ENCODE data around the gene ZNF598.

Gene ZNF598

GRCh38 chr16:2047330-2048115 lies 37.9 kb upstream of the ZNF598 start, which contains the start of the genes NTHL1 and TSC2 (continued):
- TF ChIP-seq ZNF518A (tag by site-specific recombination; conservative IDR thresholded peaks at IDR 0.05; ENCODE audit: low read depth) = peak; percentile 63
- peak; percentile 95 for TF ChIP-seq ZSCAN30 (tag by site-specific recombination; IDR thresholded peaks at IDR 0.05)
- TF ChIP-seq ZNF501 (tag by site-specific recombination; IDR thresholded peaks at IDR 0.05) = 0 out of 2 replicates have a peak, but pooled peaks have one; percentile 42
- TF ChIP-seq SALL2 (tag by site-specific recombination; IDR thresholded peaks at IDR 0.05; ENCODE audit: borderline replicate concordance) = no peak
- TF ChIP-seq ZNF626 (tag by site-specific recombination; IDR thresholded peaks at IDR 0.05) = no peak
- peak; percentile 90 for TF ChIP-seq ZBTB6 (tag by site-specific recombination; IDR thresholded peaks at IDR 0.05)
- no peak for TF ChIP-seq ZNF169 (tag by site-specific recombination; IDR thresholded peaks at IDR 0.05)
- TF ChIP-seq KLF9 (tag by site-specific recombination; IDR thresholded peaks at IDR 0.05; ENCODE audit: low read depth) = peak; percentile 47; the same call in 1 of the 2 replicates
- TF ChIP-seq ZNF362 (tag by site-specific recombination; IDR thresholded peaks at IDR 0.05) = no peak
- TF ChIP-seq OVOL3 (tag by site-specific recombination; IDR thresholded peaks at IDR 0.05) = no peak
- TF ChIP-seq ZNF571 (tag by site-specific recombination; IDR thresholded peaks at IDR 0.05) = no peak
- TF ChIP-seq ZNF211 (tag by site-specific recombination; IDR thresholded peaks at IDR 0.05; ENCODE audit: low read depth) = no peak
- peak; percentile 74 for TF ChIP-seq ZNF24 (tag by site-specific recombination; IDR thresholded peaks at IDR 0.05)
- no peak for TF ChIP-seq ZNF132 (tag by site-specific recombination; IDR thresholded peaks at IDR 0.05; ENCODE audit: borderline replicate concordance)
- no peak for TF ChIP-seq ZNF704 (tag by site-specific recombination; IDR thresholded peaks at IDR 0.05)
- no peak for TF ChIP-seq ZNF266 (tag by site-specific recombination; IDR thresholded peaks at IDR 0.05; ENCODE audit: low read depth)
- TF ChIP-seq ZNF354C (tag by site-specific recombination; IDR thresholded peaks at IDR 0.05; ENCODE audit: borderline replicate concordance, low read depth) = no peak
- no peak for TF ChIP-seq ZNF521 (tag by site-specific recombination; IDR thresholded peaks at IDR 0.05)
- TF ChIP-seq ZNF837 (tag by site-specific recombination; IDR thresholded peaks at IDR 0.05) = no peak
- TF ChIP-seq ZNF791 (tag by site-specific recombination; IDR thresholded peaks at IDR 0.05) = no peak
- TF ChIP-seq ZFP69B (tag by site-specific recombination; IDR thresholded peaks at IDR 0.05) = peak; percentile 97
- TF ChIP-seq ZNF292 (tag by site-specific recombination; IDR thresholded peaks at IDR 0.05; ENCODE audit: borderline replicate concordance, low read depth) = no peak
- no peak; the same call in 1 of the 2 replicates for TF ChIP-seq ZNF2 (tag by site-specific recombination; IDR thresholded peaks at IDR 0.05)
- TF ChIP-seq ZNF677 (tag by site-specific recombination; IDR thresholded peaks at IDR 0.05) = peak; percentile 49; the same call in 1 of the 2 replicates
- TF ChIP-seq ZNF529 (tag by site-specific recombination; IDR thresholded peaks at IDR 0.05; ENCODE audit: insufficient replicate concordance) = no peak
- no peak for TF ChIP-seq TSHZ1 (tag by site-specific recombination; IDR thresholded peaks at IDR 0.05; ENCODE audit: borderline replicate concordance)
- TF ChIP-seq ZBTB7A (tag by site-specific recombination; IDR thresholded peaks at IDR 0.05; ENCODE audit: low read depth) = no peak; the same call in 1 of the 2 replicates
- TF ChIP-seq ZNF658 (tag by site-specific recombination; IDR thresholded peaks at IDR 0.05) = no peak
